HG02840 (cell line): ENCODE results near the gene AURKA.
A peak's percentile ranks its signal among the peaks of the same experiment; 100 is the strongest.
"Not testable (repeated sequence)": the region's sequence is repeated elsewhere in the genome, so short reads cannot be mapped to it uniquely, and the experiment has no call there.

Experiments
- ATAC-seq: cut with Tn5 transposase; IDR thresholded peaks from one replicate; pipeline ENCODE4 v1.9.1; 2021; ENCODE audit warnings: mild to moderate bottlenecking, moderate library complexity, moderate number of reproducible peaks; ENCODE audit not compliant: unreplicated experiment, low FRiP score

AURKA gene

GRCh38 chr20:56392881-56393482 is 967 bp upstream of the AURKA start:
- ATAC-seq = no peak

DNA sequence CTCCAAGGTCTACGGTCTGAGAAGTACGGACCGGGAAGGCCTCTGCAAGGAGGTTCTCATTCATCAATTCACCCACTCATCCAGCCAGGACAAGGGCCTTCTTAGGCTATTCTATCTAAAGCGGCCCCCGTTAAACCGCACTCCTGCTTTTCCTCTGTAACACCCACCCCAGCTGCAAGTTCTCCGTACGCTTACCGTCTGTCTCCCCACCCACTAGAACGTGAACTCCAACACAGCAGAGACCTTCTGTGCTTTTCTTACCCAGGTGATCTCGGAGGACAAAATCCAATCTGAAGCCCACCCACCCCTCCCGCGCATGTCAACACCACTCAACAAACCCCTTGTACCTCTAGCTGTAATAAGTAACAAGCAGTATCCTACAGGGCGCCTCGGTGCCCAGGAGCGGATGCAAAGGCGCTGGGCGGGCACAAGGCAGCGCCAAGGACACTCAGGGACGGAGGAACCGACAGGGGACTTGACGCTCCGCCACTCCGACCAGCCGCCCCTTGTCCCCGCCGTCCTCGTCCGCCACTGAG is 351 bp downstream of the AURKA start:
- peak; percentile 28 for ATAC-seq

- ATAC-seq = no peak
Measured at GRCh38 chr20:56391037-56391436, 978 bp downstream of the AURKA start.

DNA sequence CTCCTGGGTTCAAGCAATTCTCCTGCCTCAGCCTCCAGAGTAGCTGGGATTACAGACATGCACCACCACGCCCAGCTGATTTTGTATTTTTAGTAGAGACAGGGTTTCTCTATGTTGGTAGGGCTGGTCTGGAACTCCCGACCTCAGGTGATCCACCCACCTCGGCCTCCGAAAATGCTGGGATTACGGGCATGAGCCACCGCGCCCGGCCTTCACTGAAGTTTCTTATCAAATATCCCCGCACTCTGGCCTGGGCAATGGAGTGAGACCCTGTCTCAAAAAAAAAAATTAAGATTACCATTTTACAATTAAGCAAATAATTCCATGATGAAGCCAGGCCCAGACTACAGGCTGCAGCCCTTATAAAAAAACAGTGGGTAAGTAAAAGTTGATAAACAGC is 1.6 kb downstream of the AURKA start:
- not testable (repeated sequence) for ATAC-seq

- no peak for ATAC-seq
Measured at GRCh38 chr20:56389807-56390206, 2.2 kb downstream of the AURKA start.

DNA sequence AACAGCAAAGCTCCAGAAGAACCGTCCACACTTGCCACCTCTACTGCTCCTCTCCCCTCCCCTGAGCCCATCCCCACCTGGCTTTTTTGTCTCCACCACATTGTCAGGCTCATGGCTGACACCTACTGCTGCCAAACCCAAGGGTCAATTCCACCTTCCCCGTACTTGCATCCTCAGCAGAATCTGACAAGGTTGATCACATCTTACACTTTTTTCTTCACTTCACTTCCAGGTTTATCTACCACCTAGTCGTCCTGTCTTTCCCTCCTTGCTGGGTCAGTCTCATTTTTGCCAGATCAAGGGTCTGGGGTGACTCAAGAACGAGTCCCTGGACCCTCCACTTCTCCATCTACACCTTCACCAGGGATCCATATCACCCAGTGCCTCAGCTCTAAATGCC is 3.1 kb downstream of the AURKA start:
- no peak for ATAC-seq

DNA sequence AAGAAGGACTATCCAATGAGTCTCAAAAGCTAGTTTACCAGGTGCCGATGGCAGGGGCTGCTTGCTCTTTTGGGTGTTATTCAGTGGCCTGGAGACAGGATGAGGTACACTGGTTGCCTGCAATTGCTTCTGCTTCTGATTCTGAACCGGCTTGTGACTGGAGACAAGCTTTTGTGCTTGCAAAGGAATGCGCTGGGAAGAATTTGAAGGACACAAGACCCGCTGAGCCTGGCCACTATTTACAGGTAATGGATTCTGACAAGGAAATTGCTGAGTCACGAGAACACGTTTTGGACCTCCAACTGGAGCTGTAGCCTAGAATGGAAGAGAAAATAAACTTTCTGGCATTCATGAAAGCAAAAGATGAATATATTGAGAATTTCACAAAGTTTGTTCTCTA is 5.8 kb downstream of the AURKA start:
- no peak for ATAC-seq

- no peak for ATAC-seq
Measured at GRCh38 chr20:56385130-56385529, 6.9 kb downstream of the AURKA start.

GRCh38 chr20:56383334-56383733 is 8.7 kb downstream of the AURKA start:
- no peak for ATAC-seq

DNA sequence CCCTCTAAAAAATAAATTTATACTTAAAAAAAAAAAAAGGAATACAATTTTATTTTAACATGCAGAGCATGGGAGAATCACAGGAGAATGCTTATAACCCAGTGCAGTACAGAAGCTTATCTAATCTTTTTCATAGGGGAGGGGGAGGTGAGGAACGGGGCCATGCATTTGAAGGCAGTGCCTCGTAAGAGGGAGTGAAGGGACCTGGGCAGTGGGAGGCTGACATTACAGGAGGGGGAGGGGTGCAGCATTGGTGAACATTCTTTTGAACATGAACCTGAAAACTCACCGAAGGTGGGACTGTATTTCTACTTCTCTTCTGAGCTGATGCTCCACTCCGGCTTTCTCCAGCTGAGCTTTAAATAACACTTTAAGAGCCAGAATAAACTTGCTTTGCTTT is 9.3 kb downstream of the AURKA start:
- ATAC-seq = no peak

- ATAC-seq = no peak
Measured at GRCh38 chr20:56381501-56381900, 10.5 kb downstream of the AURKA start.

- ATAC-seq = no peak
Measured at GRCh38 chr20:56380375-56380774, 11.6 kb downstream of the AURKA start.

GRCh38 chr20:56378386-56378785 is 13.6 kb downstream of the AURKA start:
- ATAC-seq = no peak

- ATAC-seq = no peak
Measured at GRCh38 chr20:56376331-56376730, 15.7 kb downstream of the AURKA start.

DNA sequence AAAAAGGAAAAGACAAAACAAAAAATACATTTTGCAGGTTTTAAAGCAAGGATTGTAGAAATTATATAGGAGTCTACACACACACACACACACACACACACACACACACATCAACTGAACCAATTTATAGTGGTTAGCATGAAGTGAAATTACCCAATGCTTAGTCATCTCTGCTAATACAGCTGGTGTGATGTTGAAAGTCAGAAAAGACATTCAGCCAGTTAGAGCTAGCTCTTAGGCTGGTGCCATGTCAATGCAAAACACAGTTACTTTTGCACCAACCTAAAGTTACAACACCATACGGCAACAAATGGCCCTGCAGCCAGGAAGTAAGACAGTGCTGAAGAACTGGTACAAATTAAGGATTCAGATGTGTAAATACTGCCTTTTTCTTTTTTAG is 18.1 kb downstream of the AURKA start:
- ATAC-seq = no peak

- no peak for ATAC-seq
Measured at GRCh38 chr20:56372850-56373249, 19.2 kb downstream of the AURKA start.

DNA sequence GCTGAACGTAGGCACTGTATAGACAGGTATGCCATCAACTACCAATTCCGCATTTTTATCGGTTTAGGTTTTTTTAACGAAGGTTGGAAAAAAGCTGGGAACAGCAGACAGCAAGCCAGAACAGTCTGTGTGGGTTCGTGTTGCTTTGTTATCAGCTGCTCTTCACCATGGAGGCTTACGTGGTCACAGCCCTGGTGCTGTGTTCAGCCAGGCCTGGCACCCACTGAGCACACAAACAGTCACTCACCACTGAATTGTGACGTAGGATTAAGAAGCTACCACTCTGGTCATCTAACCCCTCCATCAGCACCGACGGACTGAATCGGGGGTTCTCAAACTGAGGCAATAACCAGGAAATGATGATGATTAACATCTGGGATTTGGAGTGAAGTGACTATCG is 20.0 kb downstream of the AURKA start:
- no peak for ATAC-seq

GRCh38 chr20:56369179-56369578 is 22.8 kb downstream of the AURKA start:
- ATAC-seq = no peak

DNA sequence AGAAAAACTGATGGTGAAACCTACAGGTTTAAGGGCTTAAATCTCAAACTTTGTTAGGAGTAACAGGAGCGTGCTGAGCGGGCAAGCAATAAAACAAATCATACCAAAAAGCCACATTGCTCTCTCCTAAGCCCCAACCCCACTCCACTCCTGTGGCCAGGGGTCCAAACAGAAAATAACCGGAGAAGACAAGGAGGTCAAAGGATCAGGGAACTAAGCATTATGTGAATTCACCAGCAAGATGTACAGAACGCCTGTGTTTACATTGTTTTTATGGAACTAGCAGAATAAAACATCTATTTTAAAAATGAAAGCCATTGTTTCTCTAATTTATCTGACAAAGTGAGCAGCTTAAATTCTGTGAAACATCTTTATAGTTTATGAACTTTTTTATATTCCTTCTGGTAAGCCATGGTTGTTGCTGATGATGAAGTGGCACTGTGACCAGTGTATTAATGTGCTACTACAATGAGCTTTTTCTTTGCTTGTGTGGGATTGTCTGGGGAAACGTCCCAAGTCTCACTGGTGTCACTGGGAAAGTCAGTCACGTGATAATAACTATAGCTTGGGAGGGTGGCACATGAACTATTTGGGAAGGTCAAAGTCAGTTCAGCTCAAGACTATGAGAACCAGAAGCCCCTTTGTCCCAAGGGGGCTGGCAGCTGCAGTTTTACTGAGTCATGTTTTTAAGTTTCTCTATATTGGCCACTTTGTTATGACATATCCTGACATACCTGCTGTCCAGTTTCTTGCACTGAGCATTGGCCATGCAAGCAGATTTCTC is 23.5 kb downstream of the AURKA start:
- no peak for ATAC-seq

DNA sequence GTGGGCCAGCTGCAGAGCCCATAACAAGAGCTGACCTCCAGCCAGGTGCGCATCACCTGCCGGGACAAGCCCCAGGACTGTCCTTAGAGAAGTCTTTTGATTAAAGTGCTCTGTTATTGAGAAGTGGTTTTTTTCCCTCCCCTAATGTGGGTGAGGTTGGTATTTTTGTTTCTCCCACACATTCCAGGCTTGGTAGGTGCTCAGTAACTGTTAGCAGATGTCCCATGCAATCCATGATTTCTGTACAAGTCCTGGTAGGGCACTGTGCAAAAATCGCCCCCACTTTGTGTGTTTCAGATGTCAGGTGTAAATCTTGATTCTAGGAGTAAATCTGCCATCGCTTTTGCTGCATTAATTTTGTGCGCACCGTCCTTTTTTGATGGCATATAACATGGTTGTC is 28.5 kb downstream of the AURKA start:
- ATAC-seq = no peak

DNA sequence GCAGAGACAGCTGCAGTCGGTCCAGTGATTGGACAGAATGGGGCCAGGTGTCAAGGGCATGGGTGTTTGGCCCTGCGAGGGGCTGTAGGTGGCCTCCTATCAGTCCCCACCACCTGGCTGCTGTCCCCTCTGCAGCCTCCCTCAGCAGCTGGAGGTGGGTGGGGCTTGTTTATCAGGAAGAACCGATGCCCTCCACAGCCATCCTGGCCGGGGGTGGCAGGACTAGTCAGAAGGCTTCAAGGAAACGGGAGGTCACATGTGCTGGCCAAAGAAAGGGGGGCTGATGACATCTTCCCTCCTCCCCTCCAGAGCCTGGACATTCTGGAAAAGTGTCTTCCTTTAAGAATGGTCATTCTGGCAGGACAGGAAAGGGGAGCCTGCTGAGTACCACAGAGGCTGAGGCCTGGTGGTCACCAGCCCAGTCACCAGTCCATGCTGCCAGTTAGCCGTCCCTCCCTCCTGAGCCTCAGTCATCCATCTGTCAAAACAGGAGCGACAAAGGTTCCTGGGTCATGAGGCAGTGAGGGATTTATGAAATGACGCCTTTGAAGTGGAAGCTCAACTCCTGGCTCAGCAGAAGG is 29.1 kb downstream of the AURKA start:
- ATAC-seq = no peak

- no peak for ATAC-seq
Measured at GRCh38 chr20:56361900-56362299, 30.1 kb downstream of the AURKA start.
